HepG2 (cell line): ENCODE results near the gene SH2D5.

Experiments used
- CSRNP2 ChIP-seq: sonication (generic); formaldehyde crosslinking; conservative IDR thresholded peaks from 2 replicates; pipeline ENCODE4 v1.8.0; 2022; ENCODE audit warnings: low read depth, missing genetic modification reagents
- FOXK2 ChIP-seq: fragments of 450-650 bp; IDR thresholded peaks from 2 replicates; pipeline ENCODE4 v1.6.1; 2016
- GABPA ChIP-seq, 2 experiments: IDR thresholded peaks; 2 replicates each; pipeline ENCODE4 v1.6.1; 2011 to 2016; ENCODE audit warnings: low read depth in 2 of 2, low read length in 1 of 2, missing biosample characterization in 1 of 2, missing genetic modification characterization in 1 of 2
- MLLT10 ChIP-seq: sonication (generic); formaldehyde crosslinking; IDR thresholded peaks from 2 replicates; pipeline ENCODE4 v1.4.0; 2020; ENCODE audit warnings: missing genetic modification reagents
- NFIC ChIP-seq: IDR thresholded peaks from 2 replicates; pipeline ENCODE4 v1.6.1; 2012; ENCODE audit warnings: mild to moderate bottlenecking, low read length, inconsistent platforms
- POLR2A ChIP-seq, 2 experiments: IDR thresholded peaks; 2 replicates each; pipeline ENCODE4 v1.6.1; 2011; ENCODE audit warnings: low read depth in 2 of 2, low read length in 2 of 2, mild to moderate bottlenecking in 1 of 2, moderate library complexity in 1 of 2; ENCODE audit not compliant: insufficient read depth in 1 of 2
- ZBED4 ChIP-seq: sonication (generic); formaldehyde crosslinking; IDR thresholded peaks from 2 replicates; pipeline ENCODE4 v1.4.0; 2020; ENCODE audit warnings: missing genetic modification reagents, borderline replicate concordance
- ZFP36 ChIP-seq: fragments of 150-350 bp; IDR thresholded peaks from 2 replicates; pipeline ENCODE4 v1.6.1; 2018; ENCODE audit warnings: borderline replicate concordance, low read length, low read depth; ENCODE audit not compliant: partially characterized antibody
- ZFP82 ChIP-seq: sonication (generic); formaldehyde crosslinking; IDR thresholded peaks from 2 replicates; pipeline ENCODE4 v1.5.1; 2020; ENCODE audit warnings: mild to moderate bottlenecking, missing genetic modification reagents, borderline replicate concordance

DNA sequence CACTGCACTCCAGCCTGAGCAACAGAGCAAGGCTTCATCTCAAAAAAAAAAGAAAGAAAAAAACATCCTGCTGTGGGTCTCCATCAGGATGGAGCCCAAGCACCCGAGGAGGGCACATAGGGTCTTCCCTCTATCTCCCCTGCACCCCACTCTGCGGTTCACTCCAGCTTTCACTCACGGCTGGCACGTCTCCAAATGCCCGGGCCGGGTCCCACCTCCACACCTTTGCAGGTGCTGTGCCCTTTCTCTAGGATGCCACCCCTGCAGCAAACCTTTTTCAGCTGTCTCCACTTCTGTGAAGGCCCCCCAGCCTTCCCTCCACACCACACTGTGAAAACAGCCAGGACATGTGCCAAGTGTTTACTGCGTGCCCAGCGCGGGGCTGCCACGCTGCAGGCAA, 48.9 kb downstream of the SH2D5 start:
- TF ChIP-seq GABPA (IDR thresholded peaks at IDR 0.05; ENCODE audit: low read depth, low read length) (no peak), GABPA (CRISPR knock-in tag; IDR thresholded peaks at IDR 0.05; ENCODE audit: low read depth) (no peak), MLLT10 (no peak), POLR2A (IDR thresholded peaks at IDR 0.05; ENCODE audit: insufficient read depth in 1 of 2, low read depth in 2 of 2, low read length in 2 of 2) (no peak), ZBED4 (CRISPR knock-in tag) (no peak), CSRNP2 (CRISPR knock-in tag) (no peak), FOXK2 (no peak), NFIC (no peak), ZFP36 (no peak), ZFP82 (no peak)
